GM23338 (cell line): Measurements from ENCODE around the gene MYH14. TPM values are rescaled to one million over a fixed set of nuclear protein-coding genes. Genes with fewer than 3 reads are reported as not detected.

Experiments used
- ATAC-seq: fragments of 200-7000 bp; cut with Tn5 transposase; 3 replicates; pipeline ENCODE4 v1.9.1; 2020
- DNase-seq: peaks from one replicate; pipeline ENCODE4 v3.0.0-alpha.2; 2015; ENCODE audit warnings: low spot score
- H2AFZ ChIP-seq: fragments of 200-600 bp; sonication (generic); 2 replicates; pipeline ENCODE4 v1.8.0; 2016; ENCODE audit warnings: antibody characterized with exemption, mild to moderate bottlenecking, moderate library complexity
- H3F3A ChIP-seq: fragments of 200-600 bp; sonication (generic); replicated peaks from 2 replicates; pipeline ENCODE4 v1.8.0; 2017; ENCODE audit warnings: antibody characterized with exemption, mixed run types, low read depth
- H3K27ac ChIP-seq: fragments of 200-600 bp; sonication (generic); 2 replicates; pipeline ENCODE4 v1.6.1; 2016; ENCODE audit warnings: low read depth
- H3K27me3 ChIP-seq: fragments of 200-600 bp; sonication (generic); 2 replicates; pipeline ENCODE4 v1.8.0; 2016; ENCODE audit warnings: mild to moderate bottlenecking, mixed run types, moderate library complexity; ENCODE audit not compliant: insufficient read depth
- H3K36me3 ChIP-seq: fragments of 200-600 bp; sonication (generic); 2 replicates; pipeline ENCODE4 v1.8.0; 2016; ENCODE audit warnings: mild to moderate bottlenecking; ENCODE audit not compliant: insufficient read depth
- H3K4me1 ChIP-seq: fragments of 200-600 bp; sonication (generic); 2 replicates; pipeline ENCODE4 v1.8.0; 2016; ENCODE audit warnings: mild to moderate bottlenecking, moderate library complexity; ENCODE audit not compliant: insufficient read depth
- H3K4me2 ChIP-seq: fragments of 200-600 bp; sonication (generic); 2 replicates; pipeline ENCODE4 v1.7.1; 2017; ENCODE audit warnings: mixed run types
- H3K4me3 ChIP-seq: fragments of 200-600 bp; sonication (generic); 2 replicates; pipeline ENCODE4 v1.6.1; 2016; ENCODE audit warnings: mixed run types
- H3K79me2 ChIP-seq: fragments of 200-600 bp; sonication (generic); replicated peaks from 2 replicates; pipeline ENCODE4 v1.8.0; 2017; ENCODE audit warnings: mild to moderate bottlenecking; ENCODE audit not compliant: insufficient read depth
- H3K9me2 ChIP-seq: fragments of 200-600 bp; sonication (generic); 2 replicates; pipeline ENCODE4 v1.8.0; 2017; ENCODE audit not compliant: insufficient read depth
- H4K20me1 ChIP-seq: fragments of 200-600 bp; sonication (generic); replicated peaks from 2 replicates; pipeline ENCODE4 v1.8.0; 2017; ENCODE audit warnings: mild to moderate bottlenecking; ENCODE audit not compliant: insufficient read depth
- H3K27ac Mint-ChIP-seq: 2 replicates; pipeline ENCODE4 v1.8.0; 2020; ENCODE audit warnings: inconsistent platforms, mild to moderate bottlenecking, moderate library complexity, mixed read lengths
- H3K27me3 Mint-ChIP-seq: 3 replicates; pipeline ENCODE4 v1.8.0; 2022; ENCODE audit warnings: low read depth, mild to moderate bottlenecking, moderate library complexity, mixed read lengths, inconsistent platforms; ENCODE audit not compliant: insufficient read depth, poor library complexity
- H3K36me3 Mint-ChIP-seq: 3 replicates; pipeline ENCODE4 v1.8.0; 2021; ENCODE audit warnings: low read depth, mild to moderate bottlenecking, inconsistent platforms, moderate library complexity, mixed read lengths
- H3K4me1 Mint-ChIP-seq: 3 replicates; pipeline ENCODE4 v1.8.0; 2020; ENCODE audit warnings: mild to moderate bottlenecking, inconsistent platforms, mixed read lengths
- H3K4me3 Mint-ChIP-seq: 3 replicates; pipeline ENCODE4 v1.8.0; 2021; ENCODE audit warnings: moderate library complexity, mild to moderate bottlenecking, inconsistent platforms, mixed read lengths
- H3K9me3 Mint-ChIP-seq: 3 replicates; pipeline ENCODE4 v1.8.0; 2020; ENCODE audit warnings: moderate library complexity, mild to moderate bottlenecking, inconsistent platforms, mixed read lengths
- CREB1 ChIP-seq: fragments of 250-450 bp; sonication (Bioruptor Pico); IDR thresholded peaks from 2 replicates; pipeline ENCODE4 v1.5.0; 2020; ENCODE audit warnings: low read depth, mild to moderate bottlenecking, moderate library complexity
- ETS1 ChIP-seq: IDR thresholded peaks from 2 replicates; pipeline ENCODE4 v1.6.1; 2016; ENCODE audit warnings: antibody characterized with exemption
- EZH2 ChIP-seq: fragments of 200-600 bp; sonication (generic); IDR thresholded peaks from one replicate; pipeline ENCODE4 v1.8.0; 2017; ENCODE audit warnings: antibody characterized with exemption, mild to moderate bottlenecking, low read depth; ENCODE audit not compliant: unreplicated experiment
- EZH2phosphoT487 ChIP-seq: fragments of 200-600 bp; sonication (generic); IDR thresholded peaks from one replicate; pipeline ENCODE4 v1.8.1; 2018; ENCODE audit warnings: antibody characterized with exemption; ENCODE audit not compliant: unreplicated experiment
- JUNB ChIP-seq: IDR thresholded peaks from one replicate; pipeline ENCODE4 v1.6.1; 2016; ENCODE audit warnings: antibody characterized with exemption; ENCODE audit not compliant: unreplicated experiment
- NANOG ChIP-seq: IDR thresholded peaks from 2 replicates; pipeline ENCODE4 v1.6.1; 2016; ENCODE audit warnings: antibody characterized with exemption, borderline replicate concordance
- POLR2AphosphoS5 ChIP-seq: IDR thresholded peaks from 2 replicates; pipeline ENCODE4 v1.6.1; 2016; ENCODE audit warnings: antibody characterized with exemption, low read depth
- STAT1 ChIP-seq: IDR thresholded peaks from one replicate; pipeline ENCODE4 v1.6.1; 2016; ENCODE audit warnings: antibody characterized with exemption; ENCODE audit not compliant: unreplicated experiment
- ZNF331 ChIP-seq: fragments of 250-450 bp; sonication (Bioruptor Pico); IDR thresholded peaks from 2 replicates; pipeline ENCODE4 v1.5.0; 2020; ENCODE audit warnings: low read depth, mild to moderate bottlenecking, moderate library complexity
- ZNF462 ChIP-seq: fragments of 250-450 bp; sonication (Bioruptor Pico); IDR thresholded peaks from 2 replicates; pipeline ENCODE4 v1.5.0; 2020; ENCODE audit warnings: mild to moderate bottlenecking, moderate library complexity
- polyA plus RNA-seq: library from polyadenylated mRNA; unstranded; fragments of >200 nt; fragmentation: Nextera tagmentation; extraction: Ambion mirVana; gene quantifications from 2 replicates; pipeline ENCODE4 v1.2.1, GENCODE V29; 2016
- total RNA-seq: library from RNA; depleted of rRNA; stranded (reverse); fragments of >200 nt; shearing (Covaris generic); gene quantifications from 2 replicates; pipeline ENCODE4 v1.2.3, GENCODE V29; 2014
- TF ChIP-seq, protein P1 (sequence below), 2 experiments: fragments of 200-600 bp in 1 of 2; sonication (generic) in 1 of 2; conservative IDR thresholded peaks; 2 replicates each; pipeline versions ENCODE4 v1.5.1 to v1.6.1; 2016 to 2017; ENCODE audit warnings: antibody characterized with exemption in 2 of 2, low read depth in 2 of 2, mild to moderate bottlenecking in 2 of 2, moderate library complexity in 1 of 2

The MYH14 gene
- total and polyA plus RNA-seq, 2 experiments from 2014 or later = 25.5 to 27.5 TPM

DNA sequence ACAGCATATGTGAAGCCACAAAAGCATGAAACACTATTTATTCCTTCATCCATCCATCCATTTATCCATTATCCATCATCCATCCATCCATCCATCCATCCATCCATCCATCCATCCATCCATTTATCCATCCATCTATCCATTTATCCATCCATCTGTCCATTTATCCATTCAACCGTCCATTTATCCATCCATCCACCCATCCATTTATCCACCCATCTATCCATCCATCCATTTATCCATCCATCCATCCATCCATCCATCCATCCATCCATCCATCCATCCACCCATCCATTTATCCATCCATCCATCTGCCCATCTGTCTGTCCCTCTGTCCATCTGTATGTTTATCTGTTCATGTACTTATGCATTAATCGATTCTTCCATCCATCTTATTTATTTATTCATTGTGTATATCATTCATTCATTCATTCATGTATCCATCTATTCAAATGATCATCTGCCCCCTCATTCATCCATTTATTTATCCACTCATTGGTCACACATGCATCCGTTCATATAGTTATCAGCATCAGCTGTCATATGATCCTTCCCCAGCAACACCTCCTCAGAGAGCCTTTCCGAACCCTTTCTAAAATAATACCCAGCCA is 7.0 kb upstream of the MYH14 start:
- no peaks in the 10 kb centered on the region for H3K4me1 Mint-ChIP-seq
- peaks cover 98% of the 10 kb centered on the region for H3K9me3 Mint-ChIP-seq

DNA sequence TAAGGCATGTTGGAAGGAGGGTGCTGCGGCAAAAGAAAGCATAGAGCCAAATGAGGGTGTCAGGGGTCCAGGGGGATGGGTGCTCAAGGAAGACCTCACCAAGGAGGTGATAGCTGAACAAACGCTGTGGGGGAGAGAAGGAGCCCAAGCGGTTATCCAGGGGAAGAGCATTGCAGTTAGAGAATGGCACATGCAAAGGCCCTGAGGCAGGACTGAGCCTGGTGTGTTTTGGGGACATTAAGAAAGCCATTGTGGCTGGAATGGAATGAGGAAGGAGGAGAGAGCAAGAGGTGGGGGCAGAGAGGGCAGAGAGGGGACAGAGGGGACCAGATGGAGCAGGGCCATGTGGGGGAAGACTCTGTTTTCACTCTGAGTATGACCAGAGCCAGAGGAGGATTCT is 6.1 kb upstream of the MYH14 start:
- no peaks in the 10 kb centered on the region; the same call in 1 of the 2 replicates for H3K4me1 ChIP-seq
- Mint-ChIP-seq H3K4me1 (no peaks in the 10 kb centered on the region), H3K36me3 (peaks cover 49% of the 10 kb centered on the region), H3K27me3 (peaks cover 7% of the 10 kb centered on the region), H3K4me3 (no peak overlapping the region), H3K9me3 (peaks cover 99% of the 10 kb centered on the region), H3K27ac (no peak overlapping the region)
- H3F3A ChIP-seq = no peaks in the 10 kb centered on the region
- H3K4me3 ChIP-seq = no peak overlapping the region
- H3K27me3 ChIP-seq = peaks cover 2% of the 10 kb centered on the region; the same call in 1 of the 2 replicates
- no peaks in the 10 kb centered on the region for H3K79me2 ChIP-seq
- ATAC-seq = no peak
- H3K27ac ChIP-seq = no peak overlapping the region
- DNase-seq = no peak
- no peaks in the 10 kb centered on the region for H3K9me2 ChIP-seq
- no peaks in the 10 kb centered on the region for H4K20me1 ChIP-seq
- no peak overlapping the region for H3K4me2 ChIP-seq
- no peak overlapping the region for H2AFZ ChIP-seq
- H3K36me3 ChIP-seq = no peaks in the 10 kb centered on the region
- no peak for TF ChIP-seq ZNF331
- TF ChIP-seq STAT1 = no peak
- no peak for TF ChIP-seq CREB1
- no peak for TF ChIP-seq ZNF462
- TF ChIP-seq EZH2phosphoT487 = no peak
- no peak for TF ChIP-seq EZH2
- TF ChIP-seq POLR2AphosphoS5 = no peak
- no peak for TF ChIP-seq NANOG
- TF ChIP-seq ETS1 = no peak
- TF ChIP-seq JUNB = no peak

More for the DNA sequence above, 7.0 kb upstream of the MYH14 start:
- Histone ChIP-seq H4K20me1 (no peaks in the 10 kb centered on the region), H3K4me3 (no peak overlapping the region), H3F3A (no peaks in the 10 kb centered on the region), H3K4me2 (no peak overlapping the region), H3K27me3 (no peaks in the 10 kb centered on the region), H2AFZ (no peak overlapping the region), H3K9me2 (no peaks in the 10 kb centered on the region), H3K36me3 (no peaks in the 10 kb centered on the region), H3K27ac (no peak overlapping the region), H3K4me1 (no peaks in the 10 kb centered on the region; the same call in 1 of the 2 replicates), H3K79me2 (no peaks in the 10 kb centered on the region)
- Mint-ChIP-seq H3K36me3 (peaks cover 45% of the 10 kb centered on the region), H3K4me3 (no peak overlapping the region), H3K27ac (no peak overlapping the region), H3K27me3 (peaks cover 7% of the 10 kb centered on the region)
- no peak for ATAC-seq
- no peak for DNase-seq
- no peak for TF ChIP-seq CREB1
- TF ChIP-seq, protein P1, sequence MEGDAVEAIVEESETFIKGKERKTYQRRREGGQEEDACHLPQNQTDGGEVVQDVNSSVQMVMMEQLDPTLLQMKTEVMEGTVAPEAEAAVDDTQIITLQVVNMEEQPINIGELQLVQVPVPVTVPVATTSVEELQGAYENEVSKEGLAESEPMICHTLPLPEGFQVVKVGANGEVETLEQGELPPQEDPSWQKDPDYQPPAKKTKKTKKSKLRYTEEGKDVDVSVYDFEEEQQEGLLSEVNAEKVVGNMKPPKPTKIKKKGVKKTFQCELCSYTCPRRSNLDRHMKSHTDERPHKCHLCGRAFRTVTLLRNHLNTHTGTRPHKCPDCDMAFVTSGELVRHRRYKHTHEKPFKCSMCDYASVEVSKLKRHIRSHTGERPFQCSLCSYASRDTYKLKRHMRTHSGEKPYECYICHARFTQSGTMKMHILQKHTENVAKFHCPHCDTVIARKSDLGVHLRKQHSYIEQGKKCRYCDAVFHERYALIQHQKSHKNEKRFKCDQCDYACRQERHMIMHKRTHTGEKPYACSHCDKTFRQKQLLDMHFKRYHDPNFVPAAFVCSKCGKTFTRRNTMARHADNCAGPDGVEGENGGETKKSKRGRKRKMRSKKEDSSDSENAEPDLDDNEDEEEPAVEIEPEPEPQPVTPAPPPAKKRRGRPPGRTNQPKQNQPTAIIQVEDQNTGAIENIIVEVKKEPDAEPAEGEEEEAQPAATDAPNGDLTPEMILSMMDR (conservative IDR thresholded peaks at IDR 0.05; ENCODE audit: low read depth in 2 of 2) = no peak
